Endothelial cell of umbilical vein (primary cell): Measurements from ENCODE around the gene RAD51B. TPM values are rescaled to one million over a fixed set of nuclear protein-coding genes. Genes with fewer than 3 reads are reported as not detected.

Experiments used
- BruUV-seq: library from RNA; stranded (reverse); fragments of 400-500 nt; replicated peaks from 2 replicates; lab custom pipeline; 2021; lab: Mats Ljungman, UMichigan
- CTCF ChIA-PET: fragments of 300-600, 350-600 bp; sonication (Branson Sonifier 250); formaldehyde crosslinking; loops from one replicate; lab custom pipeline; 2021; ENCODE audit warnings: antibody characterized with exemption, inconsistent platforms; lab: Charles Lee
- POLR2A ChIA-PET: fragments of 300-600, 350-600 bp; sonication (Branson Sonifier 250); formaldehyde crosslinking; loops from one replicate; lab custom pipeline; 2021; ENCODE audit warnings: antibody characterized with exemption, inconsistent platforms; lab: Charles Lee
- DNase-seq: peaks from one replicate; pipeline ENCODE4 v3.0.0-alpha.2; 2011; ENCODE audit warnings: low read depth, low spot score
- FAIRE-seq: peaks from 2 replicates; lab custom pipeline; 2011; peaks lifted over from hg19 to GRCh38; lab: Jason Lieb, UNC
- H2AFZ ChIP-seq: 2 replicates; pipeline ENCODE4 v1.6.0; 2012; ENCODE audit warnings: low read depth, low read length, control low read depth, inconsistent platforms
- H3K27ac ChIP-seq: 2 replicates; pipeline ENCODE4 v1.5.1; 2011; ENCODE audit warnings: low read depth, mild to moderate bottlenecking, control low read depth, low read length, moderate library complexity; ENCODE audit not compliant: insufficient read depth
- H3K27me3 ChIP-seq, 2 experiments: 2 replicates each; pipeline versions ENCODE4 v1.6.0 to v1.6.1; 2011; ENCODE audit warnings: low read length in 2 of 2, mixed read lengths in 1 of 2; ENCODE audit not compliant: control insufficient read depth in 2 of 2, insufficient read depth in 2 of 2
- H3K36me3 ChIP-seq, 2 experiments: 2 replicates in 1 of 2; 3 replicates in 1 of 2; pipeline ENCODE4 v1.5.1; 2011; ENCODE audit warnings: low read length in 2 of 2, mild to moderate bottlenecking in 1 of 2, moderate library complexity in 1 of 2; ENCODE audit not compliant: control insufficient read depth in 2 of 2, insufficient read depth in 2 of 2; ENCODE audit errors: extremely low read depth in 1 of 2
- H3K4me1 ChIP-seq: 3 replicates; pipeline ENCODE4 v1.5.1; 2011; ENCODE audit warnings: mild to moderate bottlenecking, low read length; ENCODE audit not compliant: control insufficient read depth, insufficient read depth; ENCODE audit errors: extremely low read depth
- H3K4me2 ChIP-seq: 2 replicates; pipeline ENCODE4 v1.6.1; 2011; ENCODE audit warnings: low read length, control low read depth, mixed read lengths; ENCODE audit not compliant: insufficient read depth
- H3K4me3 ChIP-seq, 3 experiments: fragments of 200-600 bp in 1 of 3; sonication (generic), shearing (Covaris generic) in 1 of 3; replicated peaks in 1 of 3; 2 replicates each; pipeline ENCODE4 v1.5.1; 2011 to 2016; ENCODE audit warnings: control low read depth in 3 of 3, low read length in 3 of 3, mild to moderate bottlenecking in 2 of 3, inconsistent platforms in 1 of 3, low read depth in 1 of 3, moderate library complexity in 1 of 3; ENCODE audit not compliant: insufficient read depth in 1 of 3
- H3K79me2 ChIP-seq: 2 replicates; pipeline ENCODE4 v1.6.0; 2012; ENCODE audit warnings: low read length, inconsistent platforms; ENCODE audit not compliant: control insufficient read depth, insufficient read depth
- H3K9ac ChIP-seq: replicated peaks from 2 replicates; pipeline ENCODE3; 2011; ENCODE audit warnings: low read length, control low read depth; ENCODE audit not compliant: insufficient read depth; ENCODE audit errors: extremely low read depth
- H3K9me1 ChIP-seq: replicated peaks from 3 replicates; pipeline ENCODE4 v1.6.0; 2011; ENCODE audit warnings: mild to moderate bottlenecking, low read length; ENCODE audit not compliant: control insufficient read depth, insufficient read depth; ENCODE audit errors: extremely low read depth
- H3K9me3 ChIP-seq: replicated peaks from 2 replicates; pipeline ENCODE4 v1.5.1; 2012; ENCODE audit warnings: low read length, inconsistent platforms; ENCODE audit not compliant: control insufficient read depth, insufficient read depth
- H4K20me1 ChIP-seq: replicated peaks from 2 replicates; pipeline ENCODE3; 2011; ENCODE audit warnings: mild to moderate bottlenecking, low read length; ENCODE audit not compliant: control insufficient read depth, insufficient read depth; ENCODE audit errors: extremely low read depth
- EZH2 ChIP-seq: IDR thresholded peaks from 2 replicates; pipeline ENCODE4 v1.6.1; 2012; ENCODE audit warnings: borderline replicate concordance, low read depth, mild to moderate bottlenecking, moderate library complexity, low read length, inconsistent platforms; ENCODE audit not compliant: severe bottlenecking
- FOS ChIP-seq: IDR thresholded peaks from 2 replicates; pipeline ENCODE4 v1.6.1; 2011; ENCODE audit warnings: mild to moderate bottlenecking, low read length, moderate library complexity, borderline replicate concordance; ENCODE audit not compliant: insufficient read depth
- GATA2 ChIP-seq: IDR thresholded peaks from 2 replicates; pipeline ENCODE4 v1.7.0; 2011; ENCODE audit warnings: low read depth, mild to moderate bottlenecking, moderate library complexity, mixed read lengths, low read length; ENCODE audit not compliant: insufficient read length, insufficient read depth
- JUN ChIP-seq: IDR thresholded peaks from 2 replicates; pipeline ENCODE4 v1.6.1; 2011; ENCODE audit warnings: borderline replicate concordance, low read depth; ENCODE audit not compliant: insufficient read length, insufficient read depth
- MYC ChIP-seq: IDR thresholded peaks from one replicate; pipeline ENCODE4 v1.6.1; 2011; ENCODE audit warnings: mild to moderate bottlenecking, low read depth, low read length
- POLR2A ChIP-seq: IDR thresholded peaks from 2 replicates; pipeline ENCODE4 v1.6.1; 2012; ENCODE audit warnings: low read depth, mild to moderate bottlenecking, control low read depth, low read length
- POLR2AphosphoS5 ChIP-seq: IDR thresholded peaks from 2 replicates; pipeline ENCODE4 v1.6.1; 2012; ENCODE audit warnings: low read depth, mild to moderate bottlenecking, control low read depth, low read length, moderate library complexity; ENCODE audit not compliant: insufficient read depth
- dilution Hi-C: fragments of 300-500 bp; cut with MboI; formaldehyde crosslinking; loops from one replicate; pipeline ENCODE4 v1.15.0; 2019; ENCODE audit warnings: low sequenced_read_pairs; ENCODE audit not compliant: extremely low pct_ligation_motif_present
- intact Hi-C: fragments of 100-400 bp; cut with micrococcal nuclease; formaldehyde crosslinking; loops from one replicate; pipeline ENCODE4 v1.10.0; 2022
- polyA plus RNA-seq, 4 experiments: library from polyadenylated mRNA; depleted of rRNA in 3 of 4; stranded (reverse) in 3 of 4; unstranded in 1 of 4; fragments of >200 nt; gene quantifications; 2 replicates each; pipeline versions ENCODE4 v1.2.1 to v1.2.3, GENCODE V29; 2011 to 2012; ENCODE audit warnings: missing spikeins in 1 of 4
- total RNA-seq: library from RNA; stranded (reverse); gene quantifications from 2 replicates; pipeline ENCODE4 v1.2.3, GENCODE V29; 2021
- TF ChIP-seq, protein P1 (sequence below), 2 donors: IDR thresholded peaks; 1 replicate in 1 of 2; 2 replicates in 1 of 2; pipeline ENCODE4 v1.5.1; 2011; ENCODE audit warnings: low read length in 2 of 2, mild to moderate bottlenecking in 2 of 2, moderate library complexity in 2 of 2, control low read depth in 1 of 2, inconsistent platforms in 1 of 2, low read depth in 1 of 2; ENCODE audit not compliant: insufficient read depth in 1 of 2; ENCODE audit errors: extremely low read depth in 1 of 2
- TF ChIP-seq, protein P2 (sequence below): IDR thresholded peaks from 2 replicates; pipeline ENCODE4 v1.6.1; 2011; ENCODE audit not compliant: insufficient read depth, insufficient read length

Gene RAD51B
- total and polyA plus RNA-seq, 2 donors (not counting 3 experiments of a cell fraction or from before 2014, with no cell fraction given), result 3.9 to 19.0 TPM

DNA sequence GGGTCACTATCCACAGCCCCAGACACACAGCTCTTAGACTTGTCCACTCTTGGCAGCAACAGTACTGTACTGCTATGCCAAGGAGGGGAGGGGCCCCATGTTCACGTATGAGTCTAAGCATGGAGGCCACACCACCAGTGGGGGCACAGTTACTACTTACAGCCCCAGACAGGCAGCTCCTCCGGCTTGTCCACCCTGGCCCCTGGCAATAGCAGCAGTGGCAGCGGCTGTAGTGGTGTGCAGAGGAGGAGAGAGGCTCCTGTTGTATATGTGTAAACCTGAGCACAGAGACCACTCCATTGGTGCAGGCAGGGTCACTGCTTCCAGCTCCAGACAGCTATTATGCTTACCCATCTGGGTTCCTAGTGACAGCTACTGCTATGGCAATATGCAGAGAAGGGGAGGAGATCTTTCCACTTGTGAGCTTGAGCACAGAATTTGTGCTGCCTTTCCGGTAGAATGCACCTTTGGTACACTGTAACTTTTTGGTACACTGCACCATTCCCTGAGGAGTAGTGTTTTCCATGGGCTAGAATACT lies 113.2 kb downstream of the RAD51B start:
- FAIRE-seq (no peak), DNase-seq (no peak)
- dilution Hi-C loops, result loop anchor here (25.0 kb wide), 1 partner anchor 880 kb away; no protein-coding TSS in a partner anchor
- no TSS peak for BruUV-seq
- H3K9ac ChIP-seq, result no peak overlapping the region
- no peak for TF ChIP-seq POLR2A
- TF ChIP-seq GATA2, result no peak
- no peak for TF ChIP-seq JUN
- TF ChIP-seq, protein P1, sequence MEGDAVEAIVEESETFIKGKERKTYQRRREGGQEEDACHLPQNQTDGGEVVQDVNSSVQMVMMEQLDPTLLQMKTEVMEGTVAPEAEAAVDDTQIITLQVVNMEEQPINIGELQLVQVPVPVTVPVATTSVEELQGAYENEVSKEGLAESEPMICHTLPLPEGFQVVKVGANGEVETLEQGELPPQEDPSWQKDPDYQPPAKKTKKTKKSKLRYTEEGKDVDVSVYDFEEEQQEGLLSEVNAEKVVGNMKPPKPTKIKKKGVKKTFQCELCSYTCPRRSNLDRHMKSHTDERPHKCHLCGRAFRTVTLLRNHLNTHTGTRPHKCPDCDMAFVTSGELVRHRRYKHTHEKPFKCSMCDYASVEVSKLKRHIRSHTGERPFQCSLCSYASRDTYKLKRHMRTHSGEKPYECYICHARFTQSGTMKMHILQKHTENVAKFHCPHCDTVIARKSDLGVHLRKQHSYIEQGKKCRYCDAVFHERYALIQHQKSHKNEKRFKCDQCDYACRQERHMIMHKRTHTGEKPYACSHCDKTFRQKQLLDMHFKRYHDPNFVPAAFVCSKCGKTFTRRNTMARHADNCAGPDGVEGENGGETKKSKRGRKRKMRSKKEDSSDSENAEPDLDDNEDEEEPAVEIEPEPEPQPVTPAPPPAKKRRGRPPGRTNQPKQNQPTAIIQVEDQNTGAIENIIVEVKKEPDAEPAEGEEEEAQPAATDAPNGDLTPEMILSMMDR (IDR thresholded peaks at IDR 0.05; ENCODE audit: extremely low read depth in 1 of 2, insufficient read depth in 1 of 2, low read depth in 1 of 2, low read length in 2 of 2), result no peak
- no peak for TF ChIP-seq POLR2AphosphoS5
- TF ChIP-seq FOS, result no peak
- TF ChIP-seq EZH2, result no peak
- TF ChIP-seq, protein P2, sequence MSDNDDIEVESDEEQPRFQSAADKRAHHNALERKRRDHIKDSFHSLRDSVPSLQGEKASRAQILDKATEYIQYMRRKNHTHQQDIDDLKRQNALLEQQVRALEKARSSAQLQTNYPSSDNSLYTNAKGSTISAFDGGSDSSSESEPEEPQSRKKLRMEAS, result no peak
- no peak for TF ChIP-seq MYC
- H3K9me1 ChIP-seq, result no peaks in the 10 kb centered on the region
- H3K79me2 ChIP-seq, result no peaks in the 10 kb centered on the region
- H3K27me3 ChIP-seq, result no peaks in the 10 kb centered on the region
- no peak overlapping the region for H3K4me3 ChIP-seq
- no peak overlapping the region for H2AFZ ChIP-seq
- H3K9me3 ChIP-seq, result no peaks in the 10 kb centered on the region
- H3K4me1 ChIP-seq, result peaks cover 11% of the 10 kb centered on the region
- CTCF ChIA-PET, result interaction anchor here (1.0 to 3.9 kb wide), 14 partner anchors 12 to 911 kb away, joined by 3 to 43 read pairs (median 12); partner anchors contain the start of gene ZFP36L1
- H3K27ac ChIP-seq, result no peak overlapping the region
- no peak overlapping the region for H3K4me2 ChIP-seq
- H3K36me3 ChIP-seq, result no peaks in the 10 kb centered on the region
- intact Hi-C loops, result loop anchor here (5.0 kb wide), 1 partner anchor 50 kb away; no protein-coding TSS in a partner anchor
- no peaks in the 10 kb centered on the region for H4K20me1 ChIP-seq
- POLR2A ChIA-PET, result no interaction called here
